Stimulated activated CD8-positive, alpha-beta memory T cell treated with anti-CD3 and anti-CD28 coated beads, Interleukin-12 subunit alpha, Interleukin-12 subunit beta, amount 100 ng/mL, for 4 hours (primary cell): ENCODE measurements around the gene CLEC2L.

Experiments used
- DNase-seq: peaks from one replicate; pipeline ENCODE4 v3.0.0-alpha.2; 2020; ENCODE audit warnings: low read depth

The CLEC2L gene

DNA sequence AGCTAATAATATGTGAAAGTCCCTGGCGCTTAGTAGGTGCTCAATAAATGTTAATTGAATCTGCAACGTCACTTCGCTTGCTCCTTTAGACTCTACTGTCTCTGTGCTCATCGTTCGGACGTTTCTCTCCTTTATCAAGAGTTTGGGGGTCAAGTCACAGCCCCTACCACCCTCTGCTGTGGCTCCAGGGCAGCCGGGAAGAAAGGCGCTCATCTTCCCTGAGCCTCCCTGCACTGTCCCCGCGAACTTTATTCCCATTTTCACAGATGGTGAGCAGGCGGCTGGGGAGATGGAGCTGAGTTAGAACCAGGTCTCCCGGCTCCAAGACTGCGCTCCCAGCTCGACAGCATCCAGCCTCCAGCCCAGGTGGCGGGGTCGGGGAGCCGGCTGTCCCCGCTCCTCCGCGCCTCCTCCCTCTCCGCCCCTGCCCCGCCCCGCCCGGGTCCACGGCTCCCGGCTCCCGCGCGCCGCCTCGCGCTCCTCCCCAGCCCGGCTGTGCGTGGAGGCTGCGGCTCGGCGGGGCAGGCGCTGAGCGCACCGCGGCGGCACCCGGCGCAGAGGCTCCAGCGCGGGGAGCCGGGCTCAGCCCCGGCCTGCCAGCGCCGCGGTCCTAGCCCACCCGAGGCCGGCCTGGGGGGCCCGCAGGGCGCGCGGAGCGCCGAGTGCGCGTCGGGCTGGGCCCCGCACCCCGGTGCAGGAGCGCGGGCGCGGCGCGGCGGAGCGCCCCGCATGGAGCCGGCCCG, at the start of gene CLEC2L:
Gene CLEC2L, plus strand, starts transcription at position 487 of the 743 bp plus-strand sequence. Its CDS starts 243 bp downstream, at position 730.
- DNase-seq = no peak

DNA sequence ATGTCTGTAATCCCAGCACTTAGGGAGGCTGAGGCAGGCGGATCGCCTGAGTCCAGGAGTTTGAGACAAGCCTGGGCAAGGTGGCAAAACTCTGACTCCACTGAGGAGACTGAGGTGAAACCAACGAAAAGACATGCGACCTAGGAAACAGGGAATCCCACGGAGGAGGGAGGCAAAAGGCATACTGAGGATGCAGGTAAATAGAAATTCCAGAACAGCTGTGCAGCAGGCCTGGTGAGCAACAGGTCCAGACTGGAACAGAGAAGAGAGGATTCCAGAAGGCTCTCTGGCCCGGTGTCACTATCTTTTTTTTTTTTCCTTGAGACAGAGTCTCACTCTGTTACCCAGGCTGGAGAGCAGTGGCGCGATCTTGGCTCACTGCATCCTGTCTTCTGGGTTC, 47.3 kb upstream of the CLEC2L start:
- no peak for DNase-seq

DNA sequence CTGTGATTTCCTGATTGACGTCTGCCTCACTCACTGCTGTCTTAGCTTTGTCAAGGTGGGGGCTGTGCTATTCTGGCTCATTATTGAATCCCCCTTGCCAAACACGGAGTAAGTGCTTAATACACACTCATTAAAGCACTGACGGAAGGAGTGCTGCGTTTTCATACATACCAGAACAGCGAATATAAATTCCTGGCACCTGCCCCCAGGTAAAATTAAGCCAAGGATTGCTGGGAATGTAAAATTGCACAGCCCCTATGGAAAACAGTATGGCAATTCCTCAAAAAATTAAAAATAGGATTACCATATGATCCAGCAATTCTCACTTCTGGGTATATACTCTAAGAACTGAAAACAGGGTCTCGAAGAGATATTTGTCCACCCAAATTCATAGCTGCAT, 46.6 kb upstream of the CLEC2L start:
- no peak for DNase-seq

DNA sequence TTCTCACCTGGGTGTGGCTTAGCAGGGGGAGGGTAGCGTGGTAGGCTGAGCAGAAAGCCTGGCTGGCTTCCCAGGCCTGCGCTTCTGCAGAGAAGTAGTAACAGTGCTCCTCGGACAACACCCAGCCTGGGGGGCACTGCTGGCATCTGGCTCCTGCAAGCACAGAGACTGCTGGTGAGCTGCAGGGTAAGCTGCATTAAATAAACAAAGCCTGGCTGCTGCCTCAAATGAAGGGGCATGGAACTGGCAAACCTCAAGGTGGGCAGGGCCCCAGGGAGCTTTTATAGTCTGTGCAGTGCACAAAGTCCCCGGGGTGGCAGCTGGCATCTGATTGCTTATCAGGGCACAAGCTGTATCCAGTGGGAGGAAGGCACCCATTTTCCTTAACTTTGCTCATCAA, 43.9 kb upstream of the CLEC2L start:
- no peak for DNase-seq

DNA sequence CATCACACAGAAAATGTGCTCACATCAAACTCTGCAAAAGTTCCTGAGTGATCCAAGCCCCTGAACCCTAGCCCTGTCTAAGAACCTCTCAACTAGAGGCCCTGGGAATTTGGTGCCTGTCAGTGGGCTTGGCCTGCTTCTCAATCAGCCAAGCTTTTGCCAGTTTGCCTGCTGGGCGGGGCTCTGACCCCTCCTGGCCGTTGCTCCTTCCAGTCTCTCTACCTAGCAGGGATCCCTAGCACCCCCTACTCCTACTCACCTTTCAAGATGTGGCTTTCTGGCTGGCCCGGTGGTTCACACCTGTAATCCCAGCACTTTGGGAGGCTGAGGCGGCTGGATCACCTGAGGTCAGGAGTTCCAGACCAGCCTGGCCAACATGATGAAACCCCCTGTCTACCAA, 42.1 kb upstream of the CLEC2L start:
- no peak for DNase-seq

DNA sequence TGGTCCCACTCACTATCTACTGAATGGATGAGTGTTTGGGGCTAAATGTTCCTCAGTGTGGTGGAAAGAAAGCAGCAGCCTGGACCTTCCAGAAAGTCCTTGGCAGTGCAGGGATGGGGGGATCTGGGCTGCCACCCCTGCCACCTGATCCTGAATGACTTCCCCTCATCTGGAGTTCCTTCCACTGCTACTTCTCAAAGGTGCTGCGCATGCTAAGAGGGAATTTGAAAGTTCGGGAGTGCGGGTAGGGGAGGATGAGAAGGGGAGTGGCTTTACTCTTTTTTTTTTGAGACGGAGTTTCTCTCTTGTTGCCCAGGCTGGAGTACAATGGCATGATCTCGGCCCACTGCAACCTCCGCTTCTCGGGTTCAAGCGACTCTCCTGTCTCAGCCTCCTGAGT, 41.4 kb upstream of the CLEC2L start:
- no peak for DNase-seq

DNA sequence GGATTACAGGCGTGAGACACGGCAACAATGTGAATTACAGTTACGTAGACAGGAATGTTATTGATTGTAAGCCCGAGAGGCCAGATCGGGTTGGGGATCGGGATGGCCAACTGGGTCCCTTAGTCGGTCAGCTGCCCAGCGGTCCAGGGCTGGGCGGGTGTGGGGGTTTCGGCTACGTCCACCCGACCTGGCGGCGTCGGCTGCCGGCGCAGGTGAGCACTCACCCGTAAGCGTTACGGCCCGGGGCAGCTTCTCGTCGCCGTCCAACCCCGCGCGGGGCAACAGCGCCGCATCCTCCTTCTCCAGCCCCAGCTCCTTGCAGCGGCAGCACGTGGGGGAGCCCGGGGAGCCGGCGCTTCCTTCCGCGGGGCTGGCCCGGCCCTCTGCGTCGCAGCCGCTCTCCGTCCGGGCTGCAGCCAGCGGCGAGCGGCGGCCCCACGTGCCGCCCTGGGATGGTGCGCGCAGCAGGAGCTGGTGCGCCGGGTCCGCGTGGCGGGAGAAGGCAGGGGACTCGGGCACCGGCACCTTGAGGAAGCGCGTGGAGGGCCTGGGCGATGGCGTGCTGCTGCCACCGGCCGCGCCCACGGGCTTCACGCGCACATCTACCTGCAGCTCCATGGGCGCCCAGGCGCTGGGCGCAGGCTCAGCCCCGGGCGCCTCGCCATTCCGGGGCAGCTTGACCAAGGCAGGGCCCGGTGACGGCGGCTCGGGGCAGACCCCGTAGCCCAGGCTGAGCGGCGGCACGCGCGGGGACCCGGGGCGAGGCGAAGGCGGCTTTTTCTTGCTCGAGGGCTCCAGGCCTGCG, 40.6 kb upstream of the CLEC2L start:
- DNase-seq = no peak

DNA sequence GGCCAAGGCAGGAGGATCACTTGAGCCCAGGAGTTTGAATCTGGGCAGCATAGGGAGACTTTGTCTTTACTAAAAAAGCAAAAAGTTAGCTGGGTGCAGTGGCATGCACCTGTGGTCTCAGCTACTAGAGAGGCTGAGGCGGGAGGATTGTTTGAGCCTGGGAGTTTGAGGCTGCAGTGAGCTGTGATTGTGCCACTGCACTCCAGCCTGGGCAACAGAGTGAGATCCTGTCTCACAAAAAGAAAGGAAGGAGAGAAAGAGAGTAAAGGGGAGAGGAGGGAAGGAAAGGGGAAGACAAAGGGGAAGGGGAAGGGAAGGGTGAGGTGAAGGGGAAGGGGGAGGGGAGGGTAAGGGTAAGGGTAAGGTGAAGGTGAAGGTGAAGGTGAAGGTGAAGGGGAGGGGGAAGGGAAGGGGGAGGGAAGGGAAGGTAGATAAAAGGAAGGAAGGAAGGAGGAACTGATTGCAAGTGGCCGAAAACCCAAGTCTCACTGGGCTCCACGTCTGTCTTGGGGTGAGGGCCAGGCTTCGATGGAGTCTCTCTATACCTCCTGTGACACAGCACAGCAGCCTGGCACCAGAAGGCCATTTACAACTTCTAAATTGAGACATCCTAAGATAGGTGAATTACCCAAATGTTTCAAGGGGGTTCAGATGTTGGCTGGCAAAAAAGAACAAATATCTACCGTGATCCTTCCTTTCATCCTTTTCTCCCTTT, 36.0 kb upstream of the CLEC2L start:
- DNase-seq = no peak

DNA sequence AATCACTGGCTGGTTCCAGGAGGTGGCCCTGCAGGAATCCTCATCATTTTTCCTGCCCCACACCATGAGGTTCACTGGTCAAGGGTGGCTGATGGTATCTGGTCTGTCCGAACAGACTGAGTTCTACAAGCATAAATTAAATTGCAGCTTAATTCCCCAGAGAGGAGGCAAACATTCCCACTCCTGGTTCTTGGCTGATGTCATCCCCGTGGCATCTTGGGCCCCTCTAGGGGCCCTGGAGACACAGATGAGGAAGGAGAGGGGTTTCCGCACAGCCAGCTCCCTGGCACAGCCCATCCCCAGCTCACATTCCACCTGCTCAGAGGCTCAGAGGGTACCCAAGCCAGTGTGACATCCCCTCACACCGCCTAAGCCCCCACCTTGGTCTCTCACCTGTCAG, 34.7 kb upstream of the CLEC2L start:
- no peak for DNase-seq

DNA sequence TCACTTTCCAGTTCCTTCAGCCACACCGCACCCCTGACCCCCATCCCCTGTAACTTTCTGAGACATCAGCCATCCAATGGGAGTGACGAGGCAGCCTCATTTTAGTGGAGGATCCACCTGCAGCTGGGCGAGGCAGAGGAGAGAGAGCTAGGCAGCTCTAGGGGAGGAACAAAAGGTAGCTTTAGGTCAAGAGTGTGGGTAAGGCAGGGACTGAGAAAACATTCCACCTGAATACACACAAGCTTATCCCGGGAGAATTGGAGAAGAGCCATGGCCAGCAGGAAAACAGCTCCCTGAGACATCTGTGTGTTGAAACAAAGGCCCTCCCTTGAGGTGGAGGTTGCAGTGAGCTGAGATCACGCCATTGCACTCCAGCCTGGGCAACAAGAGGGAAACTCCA, 33.4 kb upstream of the CLEC2L start:
- DNase-seq = no peak

DNA sequence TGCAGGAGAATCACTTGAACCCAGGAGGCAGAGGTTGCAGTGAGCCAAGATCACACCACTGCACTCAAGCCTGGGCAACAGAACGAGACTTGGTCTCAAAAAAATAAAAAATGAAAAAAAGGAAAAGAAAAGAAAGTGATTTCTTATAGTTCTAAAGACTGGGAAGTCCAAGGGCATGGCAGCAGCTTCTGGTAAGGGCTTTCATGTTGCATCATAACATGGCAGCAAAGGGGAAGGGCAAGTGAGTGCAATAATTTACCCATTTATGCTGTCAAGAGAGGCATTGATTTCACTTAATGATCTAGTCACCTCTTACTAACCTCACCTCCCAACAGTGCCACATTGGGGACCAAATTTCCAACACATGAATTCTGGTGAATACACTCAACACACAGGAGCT, 31.2 kb upstream of the CLEC2L start:
- no peak for DNase-seq

DNA sequence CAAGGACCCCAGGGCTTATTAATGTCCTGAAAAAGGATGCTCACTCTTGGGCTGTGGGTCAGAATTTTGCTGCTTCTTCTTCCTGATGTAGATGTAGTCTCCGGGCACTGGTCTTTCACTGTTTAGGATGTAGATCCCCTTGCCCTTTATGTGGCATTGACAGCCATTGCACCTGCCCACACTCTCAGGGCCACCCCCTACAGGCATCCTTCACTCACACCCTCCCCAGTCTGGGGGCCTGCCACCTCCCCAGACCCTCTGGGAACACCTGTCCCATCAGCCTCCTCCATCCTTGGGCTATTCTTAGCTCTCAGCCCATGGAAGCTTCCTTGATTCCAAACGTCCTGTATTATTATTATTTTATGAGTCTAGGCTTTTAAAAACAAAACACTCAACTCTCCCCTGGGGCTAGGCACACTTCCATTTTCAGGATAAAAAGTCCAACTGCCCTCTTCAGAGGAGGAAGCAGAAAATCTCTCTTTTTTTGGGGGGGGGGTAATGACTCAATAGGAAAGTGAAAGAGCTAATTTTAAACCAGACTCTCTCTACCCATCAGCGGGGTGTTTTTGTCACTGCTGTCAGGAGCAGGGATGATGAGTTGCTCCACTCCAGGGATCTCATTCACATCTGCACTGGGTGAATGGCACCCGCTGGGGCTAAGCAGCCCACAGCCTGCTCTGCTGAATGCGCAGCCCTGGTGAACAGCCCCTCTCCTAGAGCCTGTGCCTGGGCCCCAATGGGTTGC, 28.5 kb upstream of the CLEC2L start:
- no peak for DNase-seq

DNA sequence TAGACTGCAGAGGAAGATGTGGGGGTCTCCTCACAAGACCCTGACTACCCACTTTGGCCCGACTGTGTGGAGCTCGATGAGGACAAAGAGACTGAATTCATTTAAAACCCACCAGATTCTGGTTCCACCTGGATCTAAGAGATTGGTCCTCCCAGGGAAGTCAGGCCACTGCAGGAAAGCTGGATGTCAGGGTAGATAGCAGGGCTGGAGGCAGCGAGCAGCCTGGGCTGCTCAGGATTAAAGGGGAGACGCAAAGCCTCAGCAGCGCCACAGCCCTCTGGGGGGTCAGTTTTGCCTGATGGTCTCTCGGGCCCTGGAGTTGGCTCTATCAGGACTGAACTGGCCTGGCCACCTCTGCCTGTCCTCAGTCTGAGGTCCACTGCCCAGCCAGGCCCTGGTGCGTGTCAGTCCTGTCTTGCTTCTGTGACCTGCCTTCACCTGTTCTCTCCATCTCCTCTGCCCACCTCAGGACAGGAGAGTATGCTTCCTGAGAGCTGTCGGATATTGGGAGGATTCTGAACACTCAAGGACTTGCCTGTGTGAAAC, 27.8 kb upstream of the CLEC2L start:
- DNase-seq = no peak

DNA sequence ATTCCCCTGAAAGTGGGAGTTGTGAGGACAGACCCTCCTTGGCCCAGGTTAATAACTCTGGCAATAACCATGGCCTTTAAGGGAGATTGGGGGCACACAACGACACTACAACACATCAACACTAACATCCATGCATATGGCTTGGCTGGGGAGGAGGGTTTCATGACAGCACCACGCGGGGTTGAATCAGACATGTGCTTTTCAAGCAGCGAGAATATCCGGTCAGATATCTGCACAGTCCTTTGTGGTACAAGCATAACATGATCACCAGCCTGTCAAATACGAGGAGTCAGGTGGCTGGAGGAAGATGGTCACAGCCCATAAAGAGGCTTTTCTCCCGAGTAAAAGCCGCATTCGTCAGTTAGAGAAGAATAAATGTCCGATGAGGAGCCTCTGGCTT, 27.0 kb upstream of the CLEC2L start:
- no peak for DNase-seq

DNA sequence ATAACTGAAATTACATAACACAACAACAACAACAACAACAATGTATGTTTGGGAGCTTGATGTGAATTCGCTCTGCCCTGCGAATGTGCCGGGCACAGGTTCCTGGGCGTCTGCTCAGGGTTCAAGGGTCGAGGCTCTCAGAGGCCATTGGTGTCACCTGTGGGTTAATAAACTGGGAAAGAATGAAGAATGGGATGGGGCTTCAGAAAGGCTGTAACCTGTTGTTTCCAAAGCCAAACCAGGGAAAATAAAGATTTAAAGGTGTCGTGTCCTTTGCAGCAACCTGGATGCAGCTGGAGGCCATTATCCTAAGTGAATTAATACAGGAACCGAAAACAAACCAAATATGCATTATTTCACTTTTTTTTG, 22.7 kb upstream of the CLEC2L start:
- no peak for DNase-seq

DNA sequence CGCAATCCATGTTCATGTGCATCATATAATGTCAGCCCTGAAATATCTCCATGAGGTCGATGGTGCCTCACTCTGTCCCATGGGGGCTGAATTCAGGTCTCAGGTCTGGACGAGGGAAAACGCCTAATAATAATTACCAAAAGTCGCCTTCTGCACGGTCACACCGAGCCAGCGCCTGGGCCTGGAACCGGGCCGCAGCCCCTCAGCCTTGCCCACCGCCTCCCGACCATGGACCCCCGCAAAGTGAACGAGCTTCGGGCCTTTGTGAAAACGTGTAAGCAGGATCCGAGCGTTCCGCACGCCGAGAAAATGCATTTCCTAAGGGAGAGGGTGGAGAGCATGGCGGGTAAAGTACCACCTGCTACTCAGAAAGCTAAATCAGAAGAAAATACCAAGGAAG, 21.3 kb upstream of the CLEC2L start:
- no peak for DNase-seq

DNA sequence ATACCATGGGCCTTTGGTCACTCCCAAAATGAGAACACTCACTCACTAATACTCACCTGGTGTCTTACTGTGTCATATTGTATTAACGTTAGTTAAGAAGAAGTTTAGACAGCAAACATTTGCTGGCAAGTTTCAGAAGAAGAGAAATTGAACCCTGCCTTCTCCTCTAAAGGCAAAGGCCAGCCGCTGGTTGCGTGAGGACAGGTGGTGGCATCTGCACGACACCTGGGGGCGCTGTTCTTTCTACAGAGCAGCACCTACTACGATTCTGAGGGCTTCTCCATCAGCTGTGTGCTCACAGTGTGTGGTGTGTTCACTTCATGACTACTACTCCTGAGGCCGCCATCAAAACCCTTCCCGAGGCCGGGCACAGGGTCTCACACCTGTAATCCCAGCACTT, 17.9 kb upstream of the CLEC2L start:
- no peak for DNase-seq

DNA sequence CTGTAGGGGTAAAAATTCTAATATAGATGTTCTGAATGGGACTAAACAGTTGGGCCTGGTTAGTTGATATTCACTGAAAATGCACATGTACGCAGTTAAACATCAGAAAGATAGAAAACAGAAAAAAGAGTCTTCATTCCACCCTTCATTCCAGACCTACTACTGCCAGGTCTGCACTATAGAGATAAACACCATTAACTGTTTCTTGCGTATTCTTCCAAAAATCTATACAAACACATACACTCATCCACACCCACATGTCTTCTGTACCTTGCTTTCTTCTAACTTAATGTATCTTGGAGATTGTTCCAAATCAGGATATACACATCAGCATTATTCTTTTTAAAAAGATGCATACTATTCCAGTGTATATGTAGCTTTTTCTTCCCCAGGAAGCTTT, 13.9 kb upstream of the CLEC2L start:
- DNase-seq = no peak

DNA sequence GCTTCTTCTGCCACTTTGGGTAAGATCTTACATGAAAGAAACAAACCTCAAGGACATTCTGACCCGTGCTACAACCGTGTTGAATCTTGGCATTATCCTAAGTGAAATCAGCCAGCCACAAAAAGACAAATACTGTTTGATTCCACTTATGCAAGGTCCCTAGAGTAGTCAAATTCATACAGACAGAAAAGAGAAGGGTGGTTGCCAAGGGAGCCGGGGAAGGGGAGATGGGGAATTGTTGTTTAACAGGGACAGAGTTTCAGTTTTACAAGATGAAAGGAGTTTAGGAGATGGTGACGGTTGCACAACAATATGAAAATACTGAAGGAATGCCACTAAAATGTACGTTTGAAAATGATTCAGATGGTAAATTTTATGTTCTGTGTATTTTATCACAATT, 12.2 kb upstream of the CLEC2L start:
- no peak for DNase-seq

DNA sequence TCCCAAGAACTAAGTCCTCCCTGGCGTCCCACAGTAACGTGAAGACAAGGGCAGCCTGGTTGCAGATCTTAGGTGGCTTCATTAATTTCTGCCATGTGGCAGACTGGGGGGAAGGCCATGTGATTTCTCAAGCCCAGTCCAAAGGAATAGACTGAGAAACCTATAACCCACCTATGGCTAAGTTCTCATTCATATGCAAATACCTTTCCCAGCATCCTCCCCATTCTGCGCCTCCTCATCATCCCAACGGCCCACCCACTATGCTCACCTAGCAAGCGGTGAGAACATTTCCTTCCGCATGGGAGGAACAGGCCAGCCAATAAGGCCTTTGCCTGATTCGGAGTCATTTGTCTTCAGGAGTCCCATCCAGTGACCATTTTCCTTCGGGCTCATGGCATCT, 8.2 kb upstream of the CLEC2L start:
- DNase-seq = no peak

DNA sequence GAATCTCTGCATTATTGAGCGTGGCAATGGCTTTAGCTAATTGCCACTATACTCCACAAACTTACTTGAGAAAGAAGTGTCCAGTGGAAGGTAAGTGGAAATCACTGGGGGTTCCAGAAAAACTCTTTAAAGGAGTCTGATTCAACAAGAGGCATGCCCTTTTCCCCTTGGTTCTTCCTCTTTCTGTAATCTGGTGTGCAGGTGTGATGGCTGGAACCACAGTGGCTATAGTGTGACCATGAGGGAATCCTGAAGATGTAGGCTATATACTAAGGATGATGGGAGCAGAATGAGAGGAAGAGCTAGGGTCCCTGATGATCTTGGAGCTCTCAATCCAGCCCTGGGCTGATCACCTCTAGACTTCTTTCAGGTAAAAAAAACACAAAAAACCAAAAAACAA, 2.0 kb upstream of the CLEC2L start:
- no peak for DNase-seq

DNA sequence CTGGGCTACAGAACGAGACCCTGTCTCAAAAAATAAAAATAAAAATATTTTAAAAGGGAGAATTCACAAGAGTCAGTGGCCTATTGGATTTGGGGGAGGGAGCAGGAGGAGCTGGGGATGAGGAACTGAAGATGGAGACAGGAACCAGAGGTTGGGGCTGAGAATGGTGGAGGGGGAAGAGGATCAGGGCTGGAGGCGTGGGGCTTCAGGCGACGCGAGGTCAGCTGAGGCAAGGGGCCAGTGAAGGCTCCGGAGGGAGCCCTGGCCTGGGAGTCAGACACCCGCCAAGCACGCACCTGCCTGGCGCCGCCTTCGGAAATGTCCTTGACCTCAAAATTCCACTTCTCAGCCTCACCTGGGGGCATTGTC, 671 bp upstream of the CLEC2L start:
- DNase-seq = no peak
